DOHH2 (cell line): ENCODE results near the gene PARP15.

ENCODE experiments used
- H3F3A ChIP-seq: fragments of 200-600 bp; sonication (generic), shearing (Covaris generic); 2 replicates; pipeline ENCODE4 v1.6.0; 2016; ENCODE audit warnings: antibody characterized with exemption, mild to moderate bottlenecking; ENCODE audit not compliant: control insufficient read depth, insufficient read depth
- H3K27ac ChIP-seq: fragments of 200-600 bp; sonication (generic); 2 replicates; pipeline ENCODE4 v1.5.1; 2014; ENCODE audit warnings: low read depth, mild to moderate bottlenecking, low read length, moderate library complexity
- H3K27me3 ChIP-seq: fragments of 200-600 bp; sonication (generic); 2 replicates; pipeline ENCODE4 v1.6.1; 2014; ENCODE audit warnings: mild to moderate bottlenecking, low read length, mixed read lengths; ENCODE audit not compliant: control insufficient read depth
- H3K36me3 ChIP-seq: fragments of 200-600 bp; sonication (generic); 2 replicates; pipeline ENCODE4 v1.6.1; 2014; ENCODE audit warnings: mild to moderate bottlenecking, low read length, moderate library complexity, mixed read lengths; ENCODE audit not compliant: control insufficient read depth
- H3K4me1 ChIP-seq: fragments of 200-600 bp; sonication (generic); 2 replicates; pipeline ENCODE4 v1.6.1; 2014; ENCODE audit warnings: mild to moderate bottlenecking, low read length, mixed read lengths; ENCODE audit not compliant: control insufficient read depth
- H3K4me2 ChIP-seq: fragments of 200-600 bp; sonication (generic); 2 replicates; pipeline ENCODE4 v1.6.0; 2014; ENCODE audit warnings: mild to moderate bottlenecking, low read length, moderate library complexity
- H3K4me3 ChIP-seq: fragments of 200-600 bp; sonication (generic); 2 replicates; pipeline ENCODE4 v1.5.1; 2014; ENCODE audit warnings: mild to moderate bottlenecking, low read length, mixed read lengths
- H3K79me2 ChIP-seq: fragments of 200-600 bp; sonication (generic); 2 replicates; pipeline ENCODE4 v1.6.1; 2014; ENCODE audit warnings: mild to moderate bottlenecking, low read length, mixed read lengths; ENCODE audit not compliant: control insufficient read depth
- H3K9me2 ChIP-seq: fragments of 200-600 bp; sonication (generic); replicated peaks from 2 replicates; pipeline ENCODE4 v1.6.1; 2014; ENCODE audit warnings: mild to moderate bottlenecking, low read length, mixed read lengths; ENCODE audit not compliant: control insufficient read depth
- H3K9me3 ChIP-seq: fragments of 200-600 bp; sonication (generic); 2 replicates; pipeline ENCODE4 v1.6.1; 2014; ENCODE audit warnings: antibody characterized with exemption, low read length, mixed read lengths; ENCODE audit not compliant: control insufficient read depth, insufficient read depth
- H4K20me1 ChIP-seq: fragments of 200-600 bp; sonication (generic); 2 replicates; pipeline ENCODE4 v1.6.0; 2014; ENCODE audit warnings: low read depth, mild to moderate bottlenecking, antibody characterized with exemption, low read length, moderate library complexity; ENCODE audit not compliant: control insufficient read depth, insufficient read depth
- CTCF ChIP-seq: fragments of 200-600 bp; sonication (generic); IDR thresholded peaks from one replicate; pipeline ENCODE4 v1.5.1; 2014; ENCODE audit warnings: antibody characterized with exemption, mild to moderate bottlenecking, low read depth, low read length; ENCODE audit not compliant: poor library complexity, severe bottlenecking
- EZH2phosphoT487 ChIP-seq: fragments of 200-600 bp; sonication (generic); IDR thresholded peaks from 2 replicates; pipeline ENCODE4 v1.6.1; 2017; ENCODE audit warnings: borderline replicate concordance, mild to moderate bottlenecking, antibody characterized with exemption, low read length, moderate library complexity, mixed read lengths

The PARP15 gene

GRCh38 chr3:122627301-122627700, 49.9 kb downstream of the PARP15 start:
- Histone ChIP-seq H3K36me3 (no peaks in the 10 kb centered on the region), H3F3A (no peaks in the 10 kb centered on the region), H3K27me3 (peaks cover 7% of the 10 kb centered on the region), H3K9me2 (no peaks in the 10 kb centered on the region), H3K79me2 (no peaks in the 10 kb centered on the region), H3K4me1 (no peaks in the 10 kb centered on the region), H3K9me3 (no peaks in the 10 kb centered on the region), H3K4me2 (no peak overlapping the region), H4K20me1 (no peaks in the 10 kb centered on the region), H3K27ac (no peak overlapping the region), H3K4me3 (no peak overlapping the region)
- TF ChIP-seq EZH2phosphoT487 (no peak), CTCF (no peak)

- no peaks in the 10 kb centered on the region for H3K79me2 ChIP-seq
- no peaks in the 10 kb centered on the region for H3K4me1 ChIP-seq
- TF ChIP-seq EZH2phosphoT487 (no peak), CTCF (no peak)
- no peak overlapping the region for H3K4me2 ChIP-seq
- no peak overlapping the region for H3K27ac ChIP-seq
- no peaks in the 10 kb centered on the region for H3K9me3 ChIP-seq
- H3K36me3 ChIP-seq, result no peaks in the 10 kb centered on the region
- no peaks in the 10 kb centered on the region for H3K9me2 ChIP-seq
- no peaks in the 10 kb centered on the region for H3F3A ChIP-seq
- no peaks in the 10 kb centered on the region for H4K20me1 ChIP-seq
- H3K27me3 ChIP-seq, result peaks cover 7% of the 10 kb centered on the region; the same call in 1 of the 2 replicates
- H3K4me3 ChIP-seq, result no peak overlapping the region
Observed at GRCh38 chr3:122628567-122628966, 51.1 kb downstream of the PARP15 start.

GRCh38 chr3:122629763-122630162, 52.3 kb downstream of the PARP15 start:
- TF ChIP-seq EZH2phosphoT487, result no peak
- no peak for TF ChIP-seq CTCF
- H3K36me3 ChIP-seq, result no peaks in the 10 kb centered on the region
- H3K4me1 ChIP-seq, result no peaks in the 10 kb centered on the region
- H3K4me3 ChIP-seq, result no peak overlapping the region
- H3K9me2 ChIP-seq, result no peaks in the 10 kb centered on the region
- no peaks in the 10 kb centered on the region for H3K9me3 ChIP-seq
- peaks cover 11% of the 10 kb centered on the region; the same call in 1 of the 2 replicates for H3K27me3 ChIP-seq
- H3K4me2 ChIP-seq, result no peak overlapping the region
- no peaks in the 10 kb centered on the region for H3K79me2 ChIP-seq
- no peaks in the 10 kb centered on the region for H4K20me1 ChIP-seq
- H3F3A ChIP-seq, result no peaks in the 10 kb centered on the region
- H3K27ac ChIP-seq, result no peak overlapping the region
